Activated CD4-positive, alpha-beta T cell treated with anti-CD3 and anti-CD28 coated beads, Interleukin-2, amount 50 U/mL, for 24 hours (primary cell): ENCODE data around the gene CYP4X1.
"Not testable (repeated sequence)": the region's sequence is repeated elsewhere in the genome, so short reads cannot be mapped to it uniquely, and the experiment has no call there.

ENCODE experiments used
- DNase-seq, 2 donors: peaks; one replicate each; pipeline ENCODE4 v3.0.0-alpha.2; 2020; ENCODE audit warnings: low read depth in 1 of 2, low spot score in 1 of 2

CYP4X1 gene, protein sequence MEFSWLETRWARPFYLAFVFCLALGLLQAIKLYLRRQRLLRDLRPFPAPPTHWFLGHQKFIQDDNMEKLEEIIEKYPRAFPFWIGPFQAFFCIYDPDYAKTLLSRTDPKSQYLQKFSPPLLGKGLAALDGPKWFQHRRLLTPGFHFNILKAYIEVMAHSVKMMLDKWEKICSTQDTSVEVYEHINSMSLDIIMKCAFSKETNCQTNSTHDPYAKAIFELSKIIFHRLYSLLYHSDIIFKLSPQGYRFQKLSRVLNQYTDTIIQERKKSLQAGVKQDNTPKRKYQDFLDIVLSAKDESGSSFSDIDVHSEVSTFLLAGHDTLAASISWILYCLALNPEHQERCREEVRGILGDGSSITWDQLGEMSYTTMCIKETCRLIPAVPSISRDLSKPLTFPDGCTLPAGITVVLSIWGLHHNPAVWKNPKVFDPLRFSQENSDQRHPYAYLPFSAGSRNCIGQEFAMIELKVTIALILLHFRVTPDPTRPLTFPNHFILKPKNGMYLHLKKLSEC

DNA sequence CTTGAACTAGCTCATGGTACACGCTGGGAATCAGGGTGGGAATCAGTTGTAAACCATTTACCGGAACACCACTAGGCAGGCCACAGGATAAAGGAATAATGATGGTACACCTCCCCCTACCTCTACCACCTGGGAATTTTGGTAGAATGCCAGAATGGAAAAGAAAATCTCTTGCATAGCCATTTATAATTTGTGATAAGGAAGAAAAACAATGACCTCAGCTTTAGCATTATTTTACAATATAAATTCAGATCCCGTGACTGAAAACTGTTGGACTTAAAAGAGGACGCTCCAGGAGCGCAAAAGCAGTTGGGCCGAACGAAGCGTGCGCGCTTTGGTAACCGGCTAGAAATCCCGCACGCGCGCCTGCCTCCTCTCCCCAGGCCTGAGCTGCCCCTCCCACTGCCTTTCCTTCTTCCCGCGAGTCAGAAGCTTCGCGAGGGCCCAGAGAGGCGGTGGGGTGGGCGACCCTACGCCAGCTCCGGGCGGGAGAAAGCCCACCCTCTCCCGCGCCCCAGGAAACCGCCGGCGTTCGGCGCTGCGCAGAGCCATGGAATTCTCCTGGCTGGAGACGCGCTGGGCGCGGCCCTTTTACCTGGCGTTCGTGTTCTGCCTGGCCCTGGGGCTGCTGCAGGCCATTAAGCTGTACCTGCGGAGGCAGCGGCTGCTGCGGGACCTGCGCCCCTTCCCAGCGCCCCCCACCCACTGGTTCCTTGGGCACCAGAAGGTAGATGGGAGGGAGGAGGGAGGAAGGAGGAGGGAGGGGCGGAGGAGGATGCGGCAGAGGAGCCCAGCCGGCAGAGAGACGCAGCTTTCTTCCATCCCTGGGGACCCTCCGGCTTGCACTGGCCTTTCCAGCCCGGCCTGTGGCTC, at the start of gene CYP4X1:
TSS of gene CYP4X1 (plus strand) at position 402 of the 873 bp plus-strand sequence. CDS start at position 551, 149 bp downstream.
- no peak for DNase-seq

DNA sequence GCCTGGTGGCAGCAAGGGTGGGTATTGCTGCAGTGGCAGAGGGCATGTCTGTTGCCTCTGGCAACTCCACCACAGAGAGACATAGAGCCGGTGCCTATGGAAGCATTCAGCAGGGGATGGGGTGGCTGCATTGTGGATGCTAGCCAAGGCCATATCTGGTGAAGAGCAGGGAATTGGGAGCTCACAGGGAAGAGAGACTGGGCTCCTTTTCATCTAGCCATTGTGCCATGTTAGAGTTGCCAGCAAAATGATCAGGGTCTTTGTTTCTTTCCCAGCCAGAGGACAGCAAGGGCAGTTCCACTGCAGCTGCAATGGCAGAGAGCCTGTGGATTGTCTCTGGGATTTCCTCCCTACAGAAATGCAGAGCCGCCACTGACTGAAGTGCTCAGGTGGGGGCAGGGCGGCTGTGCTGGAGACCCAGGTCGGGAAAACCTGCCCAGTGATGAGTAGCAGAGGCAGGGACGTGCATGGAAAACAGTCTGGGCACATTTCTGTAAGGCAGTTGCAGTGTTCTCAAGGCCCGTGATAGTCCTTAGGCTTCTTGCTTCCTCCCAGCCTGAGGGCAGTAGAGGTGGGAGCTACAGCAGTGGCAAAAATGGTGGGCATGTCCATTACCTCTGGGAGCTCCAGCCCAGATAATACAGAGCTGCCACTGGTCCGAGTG, 40.2 kb upstream of the CYP4X1 start:
- no peak for DNase-seq

DNA sequence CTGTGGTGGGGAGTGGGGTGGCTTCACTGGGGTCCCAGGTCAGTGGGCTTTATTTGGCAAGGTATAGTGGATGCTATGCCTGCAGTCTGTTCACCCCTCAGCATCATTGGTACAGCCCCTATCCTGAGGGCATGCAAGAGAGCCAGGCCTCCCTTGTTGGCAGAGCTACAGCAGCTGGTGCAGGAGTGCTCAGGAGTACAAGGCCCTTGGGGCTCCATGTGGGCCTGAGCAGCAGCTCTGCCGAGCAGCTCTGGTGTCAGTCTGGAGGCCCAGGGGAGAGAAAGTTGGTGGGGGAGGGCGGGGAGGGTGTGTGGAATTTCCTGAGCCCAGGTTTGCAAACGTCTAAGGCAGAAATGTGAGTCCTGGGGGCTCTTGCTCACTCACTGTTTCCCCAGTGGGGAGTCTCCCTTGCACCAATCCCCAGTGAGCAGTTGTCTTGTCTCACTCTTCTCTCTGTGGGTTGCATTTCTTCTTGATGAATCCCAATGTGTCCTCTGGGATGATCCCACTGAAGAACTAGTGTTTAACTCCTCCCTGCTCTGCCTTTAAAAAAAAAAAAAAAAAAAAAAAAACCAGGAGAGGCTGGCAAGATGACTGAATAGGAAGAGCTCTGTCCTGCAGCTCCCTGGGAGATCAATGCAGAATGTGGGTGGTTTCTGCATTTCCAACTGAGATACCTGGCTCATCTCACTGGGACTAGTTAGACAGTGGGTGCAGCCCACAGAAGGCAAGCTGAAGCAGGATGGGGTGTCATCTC, 39.5 kb upstream of the CYP4X1 start:
- no peak for DNase-seq

DNA sequence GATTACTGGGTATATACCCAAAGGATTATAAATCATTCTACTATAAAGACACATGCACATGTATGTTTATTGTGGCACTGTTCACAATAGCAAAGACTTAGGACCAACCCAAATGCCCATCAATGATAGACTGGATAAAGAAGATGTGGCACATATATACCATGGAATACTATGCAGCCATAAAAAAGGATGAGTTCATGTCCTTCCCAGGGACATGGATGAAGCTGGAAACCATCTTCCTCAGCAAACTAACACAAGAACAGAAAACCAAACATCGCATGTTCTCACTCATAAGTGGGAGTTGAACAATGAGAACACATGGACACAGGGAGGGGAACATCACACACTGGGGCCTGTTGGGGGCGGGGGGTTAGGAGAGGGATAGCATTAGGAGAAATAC, 32.9 kb upstream of the CYP4X1 start:
- not testable (repeated sequence) for DNase-seq

DNA sequence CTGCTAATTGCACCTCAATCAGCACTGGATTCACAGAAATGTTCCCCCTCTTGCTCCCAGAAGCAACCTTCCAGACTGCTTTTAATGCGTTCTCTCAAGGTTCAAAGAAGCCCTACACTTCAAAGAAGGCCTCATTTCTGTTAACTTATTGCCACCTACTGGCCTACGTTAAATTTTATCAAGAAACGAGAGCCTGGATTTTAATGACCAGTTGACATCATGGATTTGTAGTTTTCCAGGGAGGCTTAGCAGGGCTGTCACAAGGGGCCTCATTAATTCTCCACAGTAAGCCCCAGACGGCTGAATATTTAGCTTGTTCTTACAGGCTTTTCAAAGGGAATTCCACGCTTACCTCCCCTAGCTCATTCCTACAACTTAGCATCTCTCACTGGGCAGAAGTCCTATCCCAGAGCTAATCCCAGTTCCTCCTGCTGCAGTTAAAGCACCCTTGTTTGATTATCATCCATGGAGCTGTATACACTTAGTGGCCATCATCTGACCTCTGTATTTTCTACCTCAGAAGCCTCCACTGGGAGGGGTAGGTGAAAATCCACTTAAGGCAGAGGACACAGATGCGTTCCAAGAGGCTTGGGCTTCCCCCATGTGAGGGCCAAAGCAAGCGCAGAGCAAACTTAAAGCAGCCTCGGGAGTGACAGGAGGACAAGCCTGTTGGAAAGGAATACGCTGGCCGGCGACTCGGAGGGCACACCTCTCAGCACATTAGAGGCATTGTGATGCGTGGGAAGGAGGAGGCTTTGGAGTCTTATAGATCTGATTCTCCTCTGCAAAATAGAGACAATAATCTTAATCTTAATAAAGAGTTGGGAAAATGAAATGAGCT, 32.2 kb upstream of the CYP4X1 start:
- DNase-seq = no peak

DNA sequence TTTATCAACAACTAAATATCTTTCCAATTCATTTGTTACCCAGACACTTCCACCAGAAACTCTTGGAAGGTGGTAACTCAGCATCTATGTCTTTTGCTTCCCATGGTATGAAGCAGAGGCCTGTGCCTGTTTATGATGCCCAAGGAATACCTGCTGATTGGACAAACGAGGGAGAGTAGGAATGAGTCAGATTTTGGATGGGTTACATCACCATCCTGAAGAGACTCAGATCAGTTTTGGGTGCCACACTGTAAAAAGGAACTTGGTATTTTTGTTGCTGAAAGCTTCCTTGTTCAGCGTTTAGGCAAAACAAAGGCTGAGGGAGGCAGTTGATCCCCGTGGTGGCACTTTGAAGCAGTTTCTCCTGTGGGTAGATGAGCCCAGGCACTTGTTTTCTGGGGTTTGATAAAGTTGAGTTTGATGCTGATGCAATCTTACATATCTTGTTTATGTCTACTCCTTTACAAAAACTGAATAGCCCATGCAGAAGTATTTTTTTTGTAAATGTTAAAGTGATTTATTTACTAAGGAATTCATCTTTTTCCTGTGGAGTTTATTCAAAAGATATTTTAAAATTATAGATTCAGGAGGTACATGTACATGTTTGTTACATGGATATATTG, 26.7 kb upstream of the CYP4X1 start:
- DNase-seq = no peak

DNA sequence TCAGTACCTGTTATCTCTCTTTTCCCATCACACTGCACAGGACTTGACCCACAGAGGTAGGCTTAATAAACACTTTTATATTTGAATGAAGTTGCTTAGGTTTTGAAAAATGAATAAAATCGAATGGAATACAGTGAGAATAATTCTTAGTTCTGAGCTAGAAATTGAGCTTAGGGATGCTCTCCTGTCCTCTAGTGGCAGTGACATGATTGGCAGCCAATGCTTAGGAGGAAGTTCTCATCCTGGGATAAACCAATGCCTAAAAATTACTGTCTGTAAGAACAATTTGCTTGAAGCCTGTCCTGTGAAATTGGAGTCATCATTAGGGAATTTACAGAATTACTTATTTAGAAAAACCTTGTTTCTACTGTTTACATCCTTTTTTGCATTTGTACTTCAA, 21.3 kb upstream of the CYP4X1 start:
- DNase-seq = no peak

DNA sequence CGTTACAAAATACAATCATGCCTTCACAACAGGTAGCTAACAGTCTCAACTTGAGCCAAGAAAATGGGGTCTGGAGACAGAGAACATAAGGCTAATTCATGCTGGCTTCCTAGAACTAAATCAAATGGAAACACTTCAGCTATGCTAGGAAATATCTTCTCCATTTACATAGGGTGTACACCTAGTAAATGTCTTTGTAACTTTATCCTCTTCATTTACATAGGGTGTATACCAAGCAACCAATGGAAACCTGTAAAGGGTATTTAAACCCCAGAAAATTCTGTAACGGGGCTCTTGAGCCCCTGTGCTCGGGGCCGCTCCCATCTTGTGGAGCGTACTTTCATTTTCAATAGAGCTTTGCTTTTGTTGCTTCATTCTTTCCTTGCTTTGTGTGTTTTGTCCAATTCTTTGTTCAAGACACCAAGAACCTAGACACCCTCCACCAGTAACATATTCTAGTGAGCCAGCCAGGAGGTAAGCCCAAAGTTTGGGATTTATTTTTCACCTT, 19.5 kb upstream of the CYP4X1 start:
- no peak for DNase-seq

DNA sequence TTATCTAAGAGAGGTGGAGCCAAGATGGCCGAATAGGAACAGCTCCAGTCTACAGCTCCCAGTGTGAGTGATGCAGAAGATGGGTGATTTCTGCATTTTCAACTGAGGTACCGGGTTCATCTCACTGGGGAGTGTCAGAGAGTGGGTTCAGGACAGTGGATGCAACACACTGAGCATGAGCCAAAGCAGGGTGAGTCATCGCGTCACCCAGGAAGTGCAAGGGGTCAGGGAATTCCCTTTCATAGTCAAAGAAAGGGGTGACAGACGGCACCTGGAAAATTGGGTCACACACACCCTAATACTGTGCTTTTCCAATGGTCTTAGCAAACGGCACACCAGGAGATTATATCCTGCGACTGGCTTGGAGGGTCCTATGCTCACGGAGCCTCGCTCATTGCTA, 17.0 kb upstream of the CYP4X1 start:
- DNase-seq = not testable (repeated sequence)

DNA sequence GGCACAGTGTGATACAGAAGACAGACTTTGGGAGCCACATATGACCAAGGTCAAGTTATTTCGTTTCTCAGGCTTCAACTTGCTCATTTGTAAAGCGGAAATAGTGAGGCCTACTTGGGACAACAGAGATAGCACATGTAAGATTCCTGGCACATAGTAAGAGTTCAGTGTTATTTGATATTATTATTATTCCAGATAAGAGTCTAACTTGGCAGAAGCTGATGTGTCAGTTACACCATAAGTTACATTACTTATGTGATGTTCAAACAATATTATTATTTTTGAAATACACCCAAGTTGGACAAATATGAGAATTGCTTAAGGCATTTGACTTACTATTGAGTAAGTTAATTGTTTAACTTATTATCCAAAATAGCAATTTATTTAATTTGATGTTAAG, 10.2 kb upstream of the CYP4X1 start:
- no peak for DNase-seq

DNA sequence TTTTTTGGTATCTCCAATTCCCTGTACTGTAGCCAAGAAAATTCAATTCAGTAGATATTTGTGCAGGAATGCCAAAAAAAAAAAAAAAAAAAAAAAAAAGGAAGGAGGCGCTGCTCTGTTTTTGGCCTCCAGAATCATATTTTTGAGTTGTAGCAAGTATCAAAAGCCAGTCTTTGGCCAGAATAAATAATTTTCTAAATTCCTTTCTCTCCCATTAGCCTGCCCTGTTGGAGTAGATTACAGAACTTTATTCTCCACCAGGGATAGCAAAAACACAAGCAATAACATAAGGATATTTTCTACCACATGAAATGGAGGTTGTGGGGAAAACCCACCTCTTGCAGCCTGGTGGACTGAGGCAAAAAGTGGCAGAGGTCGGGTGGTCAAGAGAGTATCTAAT, 2.4 kb upstream of the CYP4X1 start:
- no peak for DNase-seq

DNA sequence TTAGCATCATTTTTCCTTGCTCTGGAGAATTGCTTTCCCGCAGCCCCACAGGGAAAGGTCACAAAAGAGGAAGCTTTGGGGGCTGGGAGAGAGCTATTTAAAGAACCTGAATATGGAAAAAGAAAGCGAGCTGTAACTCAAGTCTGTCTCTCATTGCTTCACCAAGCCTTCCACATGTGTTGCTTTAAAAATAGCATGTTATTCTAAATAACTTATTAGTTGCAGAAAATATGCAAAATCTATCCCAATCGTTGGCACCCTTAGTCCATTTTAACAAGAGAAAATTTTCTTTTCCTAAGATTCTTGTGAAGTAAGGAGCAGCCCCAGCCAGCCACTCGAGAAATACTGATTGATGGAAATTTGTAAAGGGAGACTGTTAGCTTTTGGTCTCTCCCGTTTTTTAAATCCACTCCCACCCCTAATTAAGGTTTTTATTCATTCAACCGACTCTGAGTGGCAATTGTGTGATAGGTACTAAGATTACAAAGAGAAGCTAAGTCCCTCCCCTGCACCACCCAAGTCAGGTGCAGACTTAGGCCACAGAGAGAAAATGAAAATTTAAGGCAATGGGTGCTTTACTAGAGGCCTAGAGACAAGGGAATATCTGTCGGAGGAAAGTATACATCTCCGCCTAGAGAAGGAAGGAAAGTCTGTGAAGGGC, 802 bp downstream of the CYP4X1 start:
- no peak for DNase-seq

DNA sequence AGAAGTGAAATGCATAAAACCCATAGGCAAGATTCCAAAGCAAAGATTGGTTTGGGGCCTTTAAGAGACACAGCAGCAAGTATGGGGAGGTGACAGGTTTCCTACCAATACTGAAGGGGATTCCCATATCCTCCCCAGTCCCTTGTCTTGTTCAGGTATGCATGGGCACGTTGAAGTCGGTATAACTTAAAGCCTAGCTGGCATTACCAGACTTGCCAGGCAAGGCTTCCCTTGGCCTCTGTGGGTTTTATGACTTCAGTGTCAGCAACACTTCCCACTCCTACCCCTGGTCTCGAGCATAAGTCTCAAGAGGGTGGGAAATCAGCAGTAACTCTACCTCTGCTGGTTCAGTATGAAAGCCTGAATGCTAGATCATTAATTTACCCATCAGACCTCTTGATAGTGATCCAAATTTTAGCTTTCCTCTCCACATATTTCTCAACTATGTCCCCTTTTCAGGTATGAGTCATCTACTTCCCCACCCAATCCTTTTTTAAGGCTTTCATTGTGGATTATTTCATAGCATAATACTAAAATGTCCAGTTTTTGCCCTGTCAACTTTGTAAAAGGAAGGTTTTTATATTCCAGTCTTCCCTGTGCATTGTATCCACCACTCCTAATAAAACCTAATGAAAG, 6.8 kb downstream of the CYP4X1 start:
- no peak for DNase-seq

DNA sequence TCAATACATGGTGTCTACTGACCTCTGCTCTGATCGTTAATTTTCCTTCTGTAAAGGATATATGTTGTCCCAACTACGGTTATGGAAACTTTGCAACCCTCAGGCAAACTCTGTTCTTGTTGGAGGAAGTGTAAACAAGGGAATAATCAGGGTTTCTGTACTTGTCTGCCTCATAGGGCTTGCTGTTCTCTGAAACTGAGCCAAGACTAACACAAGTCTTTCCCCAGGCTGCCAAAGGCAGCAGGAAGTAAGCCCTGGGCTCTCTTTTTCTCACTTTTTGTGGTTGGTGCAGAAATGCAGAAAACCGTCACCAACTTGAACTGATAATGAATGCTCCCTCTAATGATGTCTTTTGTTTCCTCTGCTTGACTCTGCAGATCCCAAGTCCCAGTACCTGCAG, 7.6 kb downstream of the CYP4X1 start:
- DNase-seq = no peak

DNA sequence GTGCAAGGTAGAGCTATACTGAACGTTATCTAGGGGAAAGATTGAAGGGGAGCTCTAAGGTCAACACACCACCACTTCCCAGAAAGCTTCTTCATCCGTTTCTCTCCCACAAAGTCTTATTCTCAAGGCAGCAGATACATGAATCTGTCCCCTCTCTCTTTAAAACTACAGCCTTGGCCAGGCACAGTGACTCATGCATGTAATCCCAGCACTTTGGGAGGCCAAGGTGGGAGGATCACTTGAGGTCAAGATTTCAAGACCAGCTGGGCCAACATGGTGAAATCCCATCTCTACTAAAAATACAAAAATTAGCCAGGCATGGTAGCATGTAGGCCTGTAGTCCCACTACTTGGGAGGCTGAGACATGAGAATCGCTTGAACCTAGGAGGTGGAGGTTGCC, 8.1 kb downstream of the CYP4X1 start:
- DNase-seq = no peak

DNA sequence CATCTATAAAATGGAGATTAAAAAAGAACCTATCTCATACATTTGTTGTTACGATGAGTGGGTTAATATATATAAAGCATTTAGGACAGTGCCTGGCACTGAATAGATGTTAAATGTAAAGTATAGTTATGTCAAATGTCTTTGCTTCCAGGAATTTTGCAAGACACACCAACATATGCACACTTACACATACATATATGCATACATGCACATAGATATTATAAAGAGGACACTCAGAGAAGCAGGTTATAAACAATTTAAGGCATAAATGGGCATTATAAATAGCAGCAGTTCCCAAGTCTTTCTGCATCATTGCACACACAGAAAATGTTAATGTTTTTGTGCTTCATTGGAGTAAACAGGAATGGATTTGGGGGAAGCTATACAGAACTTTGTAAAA, 13.3 kb downstream of the CYP4X1 start:
- no peak for DNase-seq

DNA sequence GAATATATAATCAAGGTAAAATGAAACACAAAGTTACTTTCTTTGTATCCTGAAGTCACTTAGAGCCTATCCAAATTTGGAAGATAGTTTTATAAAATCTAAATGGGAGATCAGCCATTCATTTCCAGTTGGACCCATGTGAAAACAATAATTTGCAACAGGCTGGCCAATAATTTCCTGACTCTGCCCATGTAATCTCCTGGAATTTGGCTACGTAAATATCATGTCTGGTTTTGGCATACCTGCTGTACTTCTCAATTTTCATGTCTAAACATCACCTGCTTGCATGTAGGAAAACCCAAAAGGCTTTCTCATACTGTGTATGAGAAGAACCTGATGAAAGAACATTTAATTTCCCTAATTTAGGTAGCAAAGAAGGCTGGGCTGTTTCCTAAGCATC, 35.9 kb downstream of the CYP4X1 start:
- DNase-seq = no peak

DNA sequence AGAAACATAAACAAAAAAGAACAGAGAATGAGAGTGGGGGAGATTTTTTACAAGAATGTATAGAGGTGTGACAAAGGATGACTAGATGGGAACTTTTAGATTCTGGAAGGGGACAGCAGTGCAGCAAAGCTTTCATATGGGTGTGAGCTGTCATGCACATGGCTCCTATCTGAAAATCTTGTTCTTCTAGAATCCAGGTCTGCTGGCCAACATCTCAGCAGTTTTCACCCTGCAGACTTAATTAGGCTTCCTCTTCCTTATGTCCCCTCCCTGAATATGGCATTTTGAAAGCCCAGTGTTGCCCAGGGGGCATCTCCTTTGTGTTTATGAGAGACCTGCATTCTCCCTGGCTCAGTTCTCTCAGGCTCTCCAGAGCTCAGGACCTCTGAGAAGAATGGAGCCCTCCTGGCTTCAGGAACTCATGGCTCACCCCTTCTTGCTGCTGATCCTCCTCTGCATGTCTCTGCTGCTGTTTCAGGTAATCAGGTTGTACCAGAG, 43.7 kb downstream of the CYP4X1 start, which contains the start of gene CYP4Z1:
TSS of gene CYP4Z1 (plus strand) at position 135 of the 498 bp plus-strand sequence. CDS start at position 395, 260 bp downstream.
- no peak for DNase-seq
